Natural killer cell (primary cell): ENCODE results near the gene GGPS1. TPM values are rescaled to one million over a fixed set of nuclear protein-coding genes. Genes with fewer than 3 reads are reported as not detected.
"Not testable (repeated sequence)": the region's sequence is repeated elsewhere in the genome, so short reads cannot be mapped to it uniquely, and the experiment has no call there.

Source experiments
- ATAC-seq, 3 donors: fragments of 150-1000 bp in 2 of 3; fragments of 200-7000 bp in 1 of 3; cut with Tn5 transposase; 1 replicate in 1 of 3; 2 replicates in 2 of 3; pipeline ENCODE4 v1.10.0; 2021; ENCODE audit warnings: mild to moderate bottlenecking in 2 of 3, moderate library complexity in 2 of 3
- DNase-seq, 2 donors: peaks; one replicate each; pipeline versions ENCODE4 v3.0.0 to v3.0.0-alpha.2; 2013 to 2021; ENCODE audit warnings: mixed read lengths in 1 of 2
- H3K27ac ChIP-seq: one replicate; pipeline ENCODE4 v1.5.1; 2013; ENCODE audit warnings: mild to moderate bottlenecking, low read length
- H3K27me3 ChIP-seq: one replicate; pipeline ENCODE4 v1.6.1; 2013; ENCODE audit warnings: low read length; ENCODE audit not compliant: control insufficient read depth, insufficient read depth
- H3K36me3 ChIP-seq: one replicate; pipeline ENCODE4 v1.6.1; 2013; ENCODE audit warnings: low read length; ENCODE audit not compliant: control insufficient read depth, insufficient read depth
- H3K4me1 ChIP-seq: one replicate; pipeline ENCODE4 v1.6.1; 2013; ENCODE audit warnings: low read length; ENCODE audit not compliant: control insufficient read depth, insufficient read depth
- H3K4me3 ChIP-seq: one replicate; pipeline ENCODE4 v1.5.1; 2013; ENCODE audit warnings: low read length
- H3K9me3 ChIP-seq: one replicate; pipeline ENCODE4 v1.6.1; 2013; ENCODE audit warnings: low read length; ENCODE audit not compliant: control insufficient read depth, insufficient read depth
- H3K27ac Mint-ChIP-seq, 2 donors: one replicate each; pipeline ENCODE4 v1.8.0; 2022; ENCODE audit warnings: mild to moderate bottlenecking in 2 of 2, mixed read lengths in 2 of 2, moderate library complexity in 1 of 2
- H3K27me3 Mint-ChIP-seq, 2 donors: one replicate each; pipeline ENCODE4 v1.8.0; 2022; ENCODE audit warnings: low read depth in 2 of 2, mixed read lengths in 2 of 2
- H3K36me3 Mint-ChIP-seq: one replicate; pipeline ENCODE4 v1.8.0; 2022; ENCODE audit warnings: mixed read lengths
- H3K4me1 Mint-ChIP-seq, 2 donors: one replicate each; pipeline ENCODE4 v1.8.0; 2022; ENCODE audit warnings: mixed read lengths in 2 of 2
- H3K4me3 Mint-ChIP-seq: one replicate; pipeline ENCODE4 v1.8.0; 2022; ENCODE audit warnings: mild to moderate bottlenecking, moderate library complexity, mixed read lengths
- H3K9me3 Mint-ChIP-seq, 2 donors: one replicate each; pipeline ENCODE4 v1.8.0; 2022; ENCODE audit warnings: mixed read lengths in 2 of 2
- CTCF ChIP-seq: fragments of 200-600 bp; IDR thresholded peaks from one replicate; pipeline ENCODE4 v1.8.0; 2022; ENCODE audit warnings: antibody characterized with exemption
- WGBS: methylation state at CpG from one replicate; pipeline ENCODE4 v1.1.7; 2013; ENCODE audit warnings: missing lambda C conversion rate; ENCODE audit not compliant: insufficient coverage; 5-methylcytosine and 5-hydroxymethylcytosine counted together
- intact Hi-C: fragments of 100-400 bp; cut with micrococcal nuclease; formaldehyde crosslinking; loops from one replicate; pipeline ENCODE4 v1.14.2; 2022
- total RNA-seq, 4 donors: library from RNA; stranded (reverse); fragments of 120-200 nt in 1 of 4; gene quantifications; one replicate each; pipeline versions ENCODE4 v1.2.3 to v1.2.4, GENCODE V29; 2013 to 2022

The GGPS1 gene
- total RNA-seq, 3 donors from 2014 or later (not counting 1 experiment from before 2014, with no cell fraction given), result 18.7 to 26.0 (median 23.9) TPM

- Histone ChIP-seq H3K4me1 (peaks cover 6% of the 10 kb centered on the region), H3K27me3 (no peaks in the 10 kb centered on the region), H3K27ac (no peak overlapping the region), H3K36me3 (no peaks in the 10 kb centered on the region), H3K4me3 (no peak overlapping the region), H3K9me3 (no peaks in the 10 kb centered on the region)
- no peaks in the 10 kb centered on the region for H3K27me3 Mint-ChIP-seq
- peaks cover 14 to 31% of the 10 kb centered on the region in 2 donors for H3K4me1 Mint-ChIP-seq
- intact Hi-C loops, result loop anchor here (5.0 kb wide), 1 partner anchor 208 kb away; the partner anchor contains the start of gene RBM34
- WGBS, result 94% methylated on average over 5 of the region's 5 CpGs
- H3K27ac Mint-ChIP-seq, result peak overlapping the region in 1 of 2 donors; percentile 66
- no peaks in the 10 kb centered on the region for H3K9me3 Mint-ChIP-seq
- H3K36me3 Mint-ChIP-seq, result no peaks in the 10 kb centered on the region
- peak overlapping the region; percentile 4 for H3K4me3 Mint-ChIP-seq
- no peak for DNase-seq
- TF ChIP-seq CTCF, result no peak
- ATAC-seq, result no peak
Measured at GRCh38 chr1:235369802-235370201, 41.4 kb downstream of the GGPS1 start.

DNA sequence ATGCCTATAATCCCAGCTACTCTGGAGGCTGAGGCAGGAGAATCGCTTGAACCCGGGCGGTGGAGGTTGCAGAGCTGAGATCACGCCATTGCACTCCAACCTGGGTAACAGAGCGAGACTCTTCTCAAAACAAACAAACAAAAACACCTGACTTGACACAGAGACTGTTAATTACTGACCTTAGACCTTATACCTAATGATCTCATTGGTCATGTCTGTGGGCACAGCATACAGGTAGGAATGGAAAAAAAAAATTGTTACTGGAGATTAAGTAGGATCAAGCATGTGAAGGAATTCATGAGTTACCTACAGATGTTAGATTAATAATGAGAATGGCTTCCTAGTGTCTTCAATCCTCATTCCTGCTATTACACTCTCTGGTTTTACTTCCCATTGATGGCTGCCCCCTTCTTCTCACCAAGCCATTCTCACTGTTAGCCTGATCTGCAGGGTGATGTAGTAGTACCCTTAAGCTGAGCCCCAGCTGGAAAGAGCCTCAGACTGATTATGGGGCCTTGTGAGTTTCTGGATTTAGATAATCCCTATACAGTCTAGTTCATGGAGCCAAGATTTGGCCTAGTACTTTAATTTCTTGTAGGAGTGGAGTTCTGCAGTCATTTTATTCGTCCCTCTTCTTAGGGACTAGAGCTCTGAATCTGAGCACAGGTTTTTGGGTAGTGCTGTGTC lies 47.7 kb downstream of the GGPS1 start:
- Mint-ChIP-seq H3K9me3 (no peaks in the 10 kb centered on the region), H3K27me3 (no peaks in the 10 kb centered on the region)

DNA sequence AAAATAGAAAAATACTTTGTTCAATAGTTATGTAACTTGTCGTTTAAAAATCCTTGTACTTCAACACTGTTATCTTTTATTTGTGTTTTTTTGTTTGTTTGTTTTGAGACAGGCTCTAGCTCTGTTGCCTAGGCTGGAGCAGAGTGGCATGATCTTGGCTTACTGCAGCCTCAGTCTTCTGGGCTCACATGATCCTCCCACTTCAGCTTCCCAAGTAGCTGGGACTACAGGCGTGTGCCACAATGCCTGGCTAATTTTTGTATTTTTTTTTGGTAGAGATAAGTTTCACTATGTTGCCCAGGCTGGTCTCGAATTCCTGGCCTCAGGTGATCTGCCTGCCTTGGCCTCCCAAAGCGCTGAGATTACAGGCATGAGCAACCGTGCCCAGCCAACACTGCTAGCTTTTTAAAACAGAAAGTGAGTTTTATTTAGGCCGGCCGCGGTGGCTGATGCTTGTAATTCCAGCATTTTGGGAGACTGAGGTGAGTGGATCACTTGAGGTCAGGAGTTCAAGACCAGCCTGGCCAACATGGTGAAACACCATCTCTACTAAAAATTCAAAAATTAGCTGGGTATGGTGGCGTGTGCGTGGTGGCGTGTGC lies 49.9 kb downstream of the GGPS1 start:
- H3K4me3 ChIP-seq, H3K9me3 ChIP-seq, H3K4me1 Mint-ChIP-seq, H3K27me3 ChIP-seq, H3K4me3 Mint-ChIP-seq, intact Hi-C loops, H3K36me3 Mint-ChIP-seq, H3K36me3 ChIP-seq, H3K27me3 Mint-ChIP-seq, H3K27ac ChIP-seq, H3K9me3 Mint-ChIP-seq, DNase-seq, H3K4me1 ChIP-seq, ATAC-seq: not testable (repeated sequence)
- WGBS, result 97% methylated on average over 10 of the region's 11 CpGs
- peak overlapping the region in 1 of 2 donors; percentile 24 for H3K27ac Mint-ChIP-seq

More for the DNA sequence above, 47.7 kb downstream of the GGPS1 start:
- Mint-ChIP-seq H3K4me1 (peaks cover 0 to 10% of the 10 kb centered on the region in 2 donors), H3K4me3 (no peak overlapping the region), H3K36me3 (no peaks in the 10 kb centered on the region), H3K27ac (no peak overlapping the region)
- 97% methylated on average over 6 of the region's 6 CpGs for WGBS
- no peak for ATAC-seq
- no peak for DNase-seq
- no peak overlapping the region for H3K27ac ChIP-seq
- no peak overlapping the region for H3K4me3 ChIP-seq
- intact Hi-C loops, result no loop called here
- H3K36me3 ChIP-seq, result peaks cover 6% of the 10 kb centered on the region
- H3K4me1 ChIP-seq, result no peaks in the 10 kb centered on the region
- TF ChIP-seq CTCF, result no peak
- H3K27me3 ChIP-seq, result no peaks in the 10 kb centered on the region
- no peaks in the 10 kb centered on the region for H3K9me3 ChIP-seq

GRCh38 chr1:235381955-235382739 lies 53.8 kb downstream of the GGPS1 start:
- H3K4me3 ChIP-seq, H3K9me3 Mint-ChIP-seq, intact Hi-C loops, H3K27me3 Mint-ChIP-seq, H3K9me3 ChIP-seq, ATAC-seq, H3K27ac Mint-ChIP-seq, H3K36me3 Mint-ChIP-seq, DNase-seq, H3K36me3 ChIP-seq, H3K4me1 ChIP-seq, H3K27ac ChIP-seq, H3K4me3 Mint-ChIP-seq, H3K27me3 ChIP-seq, H3K4me1 Mint-ChIP-seq: not testable (repeated sequence)
- WGBS, result no CpG with 5 or more reads among the region's 3 CpGs

- H3K4me3 ChIP-seq, H3K9me3 Mint-ChIP-seq, H3K4me3 Mint-ChIP-seq, DNase-seq, ATAC-seq, H3K4me1 ChIP-seq, H3K9me3 ChIP-seq, H3K27me3 Mint-ChIP-seq, H3K36me3 Mint-ChIP-seq, H3K36me3 ChIP-seq, H3K27me3 ChIP-seq, intact Hi-C loops, H3K27ac ChIP-seq: not testable (repeated sequence)
- H3K27ac Mint-ChIP-seq, result peak overlapping the region in 1 of 2 donors; percentile 8
- 80% methylated on average over 1 of the region's 1 CpG for WGBS
- peaks cover 9 to 10% of the 10 kb centered on the region in 2 donors for H3K4me1 Mint-ChIP-seq
Measured at GRCh38 chr1:235385633-235386032, 57.3 kb downstream of the GGPS1 start.
